Measurements from ENCODE around the gene CNN2.

The CNN2 gene

DNA sequence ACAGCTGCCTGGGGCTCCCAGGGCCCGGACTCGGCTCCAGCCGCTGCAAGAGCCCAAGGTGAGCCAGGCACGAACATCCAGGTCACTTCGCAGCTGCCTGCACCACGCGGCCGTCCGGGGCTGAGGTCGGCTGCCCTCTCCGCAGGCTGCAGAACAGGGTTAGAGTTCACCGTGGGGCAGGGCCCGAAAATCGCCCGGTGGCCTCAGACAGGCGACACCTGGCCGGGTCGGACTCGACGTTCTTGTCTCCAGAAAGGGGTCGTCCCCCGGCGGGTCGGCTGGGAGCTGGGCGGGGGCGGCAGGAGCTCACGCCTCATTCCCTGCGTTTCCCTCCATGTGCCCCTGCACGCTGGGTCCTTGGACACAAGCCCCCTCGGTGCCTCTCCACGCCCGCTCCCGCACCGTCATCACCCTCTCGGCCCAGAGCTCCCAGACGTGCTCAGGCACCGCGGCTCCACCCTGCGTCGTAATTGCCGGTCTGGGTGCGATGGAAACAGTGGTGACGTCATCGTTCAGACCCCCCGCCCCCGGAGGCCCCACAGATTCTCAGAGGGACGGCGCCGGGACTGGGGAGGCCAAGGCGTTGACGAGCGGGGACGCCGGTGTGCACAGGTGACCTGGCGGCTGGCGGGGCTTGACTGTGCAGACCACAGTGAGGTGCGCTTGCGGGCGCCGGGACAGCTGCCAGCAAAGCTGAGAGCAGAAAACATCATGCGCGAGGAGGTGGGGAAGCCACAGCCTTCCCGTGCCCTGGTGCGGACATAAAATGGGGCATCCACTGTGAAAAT, 30.2 kb upstream of the CNN2 start:
- peak; percentile 85 for DNase-seq

DNA sequence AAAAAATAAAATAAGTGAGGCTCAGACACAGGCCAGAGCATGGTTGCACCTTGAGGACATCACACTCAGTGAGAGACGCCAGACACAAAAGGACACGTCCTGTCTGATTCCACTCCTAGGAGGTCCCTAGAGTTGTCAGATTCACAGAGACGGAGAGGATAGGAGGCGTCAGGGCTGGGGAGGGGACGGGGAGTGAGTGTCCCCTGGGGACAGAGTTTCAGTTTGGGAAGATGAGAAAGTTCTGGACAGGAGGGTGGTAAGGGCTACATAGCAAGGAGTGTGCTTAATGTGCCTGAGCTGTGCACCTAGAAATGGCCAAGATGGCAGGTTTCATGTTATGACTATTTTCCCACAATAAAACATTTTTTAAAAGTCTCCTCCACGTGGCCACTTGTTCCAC, 28.3 kb upstream of the CNN2 start:
- no peak for DNase-seq

DNA sequence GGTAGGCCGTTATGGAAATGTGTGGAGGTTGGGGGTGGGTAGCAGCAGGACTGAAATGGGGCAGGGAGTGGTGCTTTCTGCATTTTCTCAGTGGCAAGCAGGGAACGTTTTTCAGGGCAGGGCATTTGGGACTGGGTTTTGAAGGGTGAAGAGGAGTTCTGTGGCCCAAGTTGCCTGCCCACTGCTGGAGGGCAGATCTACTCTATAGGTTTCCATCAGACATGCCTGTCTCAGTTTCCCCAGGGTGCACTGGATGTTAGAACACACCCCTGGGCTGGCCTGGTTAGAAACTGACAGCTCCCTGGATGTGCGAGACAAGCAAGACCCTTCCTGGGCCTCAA, 27.1 kb upstream of the CNN2 start:
- no peak for DNase-seq

DNA sequence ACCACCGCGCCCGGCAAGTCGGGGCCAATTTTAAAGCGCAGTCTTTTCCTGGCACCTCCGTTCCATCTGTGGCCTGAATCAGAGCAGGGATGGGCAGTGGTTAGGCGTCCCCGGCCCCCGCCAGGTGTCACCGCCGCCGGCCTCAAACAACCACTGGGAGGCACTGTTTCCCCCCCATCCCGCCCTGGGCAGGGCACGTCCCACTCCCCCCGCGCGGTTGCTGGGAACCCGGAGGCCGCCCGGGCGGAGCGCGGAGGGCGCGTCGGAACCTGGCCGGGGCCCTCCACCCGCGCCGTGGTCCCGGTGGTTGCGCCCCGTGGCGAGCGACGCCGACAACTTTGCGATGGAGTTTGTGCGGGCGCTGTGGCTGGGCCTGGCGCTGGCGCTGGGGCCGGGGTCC, 26.3 kb upstream of the CNN2 start, which contains the start of gene GRIN3B:
TSS of gene GRIN3B (plus strand) at position 325 of the 400 bp plus-strand sequence. CDS start at position 344, 19 bp downstream.
- peak; percentile 71 for DNase-seq

DNA sequence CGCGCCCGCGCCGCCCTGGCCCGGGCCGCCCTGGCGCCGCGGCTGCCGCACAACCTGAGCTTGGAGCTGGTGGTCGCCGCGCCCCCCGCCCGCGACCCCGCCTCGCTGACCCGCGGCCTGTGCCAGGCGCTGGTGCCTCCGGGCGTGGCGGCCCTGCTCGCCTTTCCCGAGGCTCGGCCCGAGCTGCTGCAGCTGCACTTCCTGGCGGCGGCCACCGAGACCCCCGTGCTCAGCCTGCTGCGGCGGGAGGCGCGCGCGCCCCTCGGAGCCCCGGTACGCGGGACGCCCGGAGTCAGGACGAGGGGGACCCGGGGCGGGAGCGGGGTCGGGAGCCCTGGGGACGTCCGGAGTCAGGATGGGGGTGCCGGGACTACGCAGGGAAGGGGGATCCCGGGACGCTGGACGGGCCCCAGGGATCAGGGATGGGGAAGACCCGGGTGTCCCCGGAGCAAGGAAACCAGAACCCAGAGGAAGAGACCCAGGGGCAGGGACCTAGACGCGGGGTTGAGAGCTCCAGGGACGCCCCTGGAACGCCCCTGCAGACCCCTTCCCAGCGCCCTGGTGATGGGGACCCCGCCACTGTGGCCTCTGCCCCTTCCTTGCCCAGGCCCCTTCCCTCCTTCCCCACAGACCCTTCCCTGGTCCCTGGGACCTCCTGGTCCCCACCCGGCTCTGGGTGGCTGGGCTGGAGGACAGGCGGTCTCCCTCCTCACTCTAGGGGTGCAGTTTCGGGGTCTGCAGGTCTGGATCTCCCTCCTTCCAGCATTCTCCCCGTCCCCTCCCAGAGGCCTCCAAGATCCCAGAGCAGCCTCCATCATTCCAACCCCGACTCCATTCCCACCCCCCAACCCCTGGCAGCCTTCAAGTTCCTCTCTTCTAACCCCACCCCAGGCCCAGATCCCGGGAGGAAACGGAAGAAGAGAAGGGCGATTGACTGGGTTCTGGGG, 25.5 kb upstream of the CNN2 start:
- DNase-seq: no peak

DNA sequence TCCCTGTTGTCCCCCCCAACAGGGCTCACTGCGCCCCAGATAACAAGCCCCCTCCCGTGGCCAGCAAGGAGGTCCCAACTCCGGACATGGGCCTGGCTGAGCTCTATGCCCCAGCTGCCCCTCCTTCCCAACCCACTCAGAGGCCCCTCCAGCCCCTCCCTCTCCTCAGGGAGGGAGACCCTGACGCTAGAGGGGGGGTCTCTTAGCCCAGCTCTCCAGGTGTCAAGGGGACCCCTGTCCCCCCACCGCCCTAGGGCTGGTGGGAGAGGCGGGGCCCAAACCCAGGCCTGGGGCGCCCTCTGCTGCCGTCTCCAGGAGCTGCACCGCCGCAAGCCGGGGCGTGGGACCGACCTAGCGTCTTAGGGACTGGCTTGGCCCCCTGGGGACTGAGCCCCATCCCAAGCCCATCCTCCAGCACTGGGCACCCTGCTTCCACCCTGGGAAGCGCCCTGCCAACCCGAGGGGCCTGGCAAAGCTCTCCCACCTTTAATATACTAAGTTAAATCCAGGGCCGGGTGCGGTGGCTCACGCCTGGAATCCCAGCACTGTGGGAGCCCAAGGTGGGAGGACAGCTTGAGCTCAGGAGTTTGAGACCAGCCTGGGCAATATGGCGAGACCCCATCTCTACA, 24.8 kb upstream of the CNN2 start:
- DNase-seq: peak; percentile 71

DNA sequence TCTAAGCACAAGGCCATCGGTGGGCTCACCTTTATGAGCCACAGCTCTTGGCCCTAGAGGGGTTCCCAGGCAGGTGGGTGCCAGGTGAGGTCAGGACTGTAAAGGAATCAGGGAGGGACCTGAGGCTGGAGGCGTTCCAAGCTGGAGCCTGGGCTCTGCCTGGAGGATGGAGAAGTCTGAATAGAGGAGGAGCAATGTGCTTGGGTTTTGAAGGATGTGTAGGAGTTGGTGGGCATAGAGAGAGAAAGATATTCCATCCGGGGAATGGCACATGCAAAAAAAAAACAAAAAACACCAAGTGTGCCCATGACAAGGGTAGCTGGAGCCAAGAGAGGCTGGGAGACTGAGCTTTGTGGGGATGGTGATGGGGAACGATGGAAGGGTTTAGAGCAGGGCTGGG, 23.8 kb upstream of the CNN2 start:
- no peak for DNase-seq

DNA sequence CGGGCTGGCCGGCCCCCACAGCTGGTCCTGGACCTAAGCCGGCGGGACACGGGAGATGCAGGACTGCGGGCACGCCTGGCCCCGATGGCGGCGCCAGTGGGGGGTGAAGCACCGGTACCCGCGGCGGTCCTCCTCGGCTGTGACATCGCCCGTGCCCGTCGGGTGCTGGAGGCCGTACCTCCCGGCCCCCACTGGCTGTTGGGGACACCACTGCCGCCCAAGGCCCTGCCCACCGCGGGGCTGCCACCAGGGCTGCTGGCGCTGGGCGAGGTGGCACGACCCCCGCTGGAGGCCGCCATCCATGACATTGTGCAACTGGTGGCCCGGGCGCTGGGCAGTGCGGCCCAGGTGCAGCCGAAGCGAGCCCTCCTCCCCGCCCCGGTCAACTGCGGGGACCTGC, 23.1 kb upstream of the CNN2 start:
- no peak for DNase-seq

DNA sequence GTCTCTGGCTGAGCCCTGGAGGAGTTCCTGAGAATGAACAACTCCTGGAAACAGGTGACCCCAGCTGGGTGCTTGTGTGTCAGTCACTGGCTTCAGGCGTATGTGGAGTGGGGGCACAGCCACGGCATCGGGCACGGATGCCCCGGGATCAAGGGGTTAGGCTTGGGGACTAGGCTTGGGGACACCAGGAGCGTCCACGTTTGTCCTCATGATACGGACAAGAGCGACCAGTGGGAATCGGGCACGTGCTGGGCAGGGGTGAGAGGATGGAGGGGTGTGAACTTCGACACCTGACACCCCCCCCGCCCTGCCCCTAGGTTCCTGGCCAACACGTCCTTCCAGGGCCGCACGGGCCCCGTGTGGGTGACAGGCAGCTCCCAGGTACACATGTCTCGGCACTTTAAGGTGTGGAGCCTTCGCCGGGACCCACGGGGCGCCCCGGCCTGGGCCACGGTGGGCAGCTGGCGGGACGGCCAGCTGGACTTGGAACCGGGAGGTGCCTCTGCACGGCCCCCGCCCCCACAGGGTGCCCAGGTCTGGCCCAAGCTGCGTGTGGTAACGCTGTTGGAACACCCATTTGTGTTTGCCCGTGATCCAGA, 22.1 kb upstream of the CNN2 start:
- no peak for DNase-seq

DNA sequence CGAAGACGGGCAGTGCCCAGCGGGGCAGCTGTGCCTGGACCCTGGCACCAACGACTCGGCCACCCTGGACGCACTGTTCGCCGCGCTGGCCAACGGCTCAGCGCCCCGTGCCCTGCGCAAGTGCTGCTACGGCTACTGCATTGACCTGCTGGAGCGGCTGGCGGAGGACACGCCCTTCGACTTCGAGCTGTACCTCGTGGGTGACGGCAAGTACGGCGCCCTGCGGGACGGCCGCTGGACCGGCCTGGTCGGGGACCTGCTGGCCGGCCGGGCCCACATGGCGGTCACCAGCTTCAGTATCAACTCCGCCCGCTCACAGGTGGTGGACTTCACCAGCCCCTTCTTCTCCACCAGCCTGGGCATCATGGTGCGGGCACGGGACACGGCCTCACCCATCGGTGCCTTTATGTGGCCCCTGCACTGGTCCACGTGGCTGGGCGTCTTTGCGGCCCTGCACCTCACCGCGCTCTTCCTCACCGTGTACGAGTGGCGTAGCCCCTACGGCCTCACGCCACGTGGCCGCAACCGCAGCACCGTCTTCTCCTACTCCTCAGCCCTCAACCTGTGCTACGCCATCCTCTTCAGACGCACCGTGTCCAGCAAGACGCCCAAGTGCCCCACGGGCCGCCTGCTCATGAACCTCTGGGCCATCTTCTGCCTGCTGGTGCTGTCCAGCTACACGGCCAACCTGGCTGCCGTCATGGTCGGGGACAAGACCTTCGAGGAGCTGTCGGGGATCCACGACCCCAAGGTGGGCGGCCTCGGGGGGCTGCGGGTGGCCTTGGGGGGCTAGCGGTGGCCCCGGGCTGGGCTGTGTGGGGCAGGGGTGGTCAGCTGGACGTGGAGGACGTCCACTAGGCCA, 21.4 kb upstream of the CNN2 start:
- DNase-seq: no peak

DNA sequence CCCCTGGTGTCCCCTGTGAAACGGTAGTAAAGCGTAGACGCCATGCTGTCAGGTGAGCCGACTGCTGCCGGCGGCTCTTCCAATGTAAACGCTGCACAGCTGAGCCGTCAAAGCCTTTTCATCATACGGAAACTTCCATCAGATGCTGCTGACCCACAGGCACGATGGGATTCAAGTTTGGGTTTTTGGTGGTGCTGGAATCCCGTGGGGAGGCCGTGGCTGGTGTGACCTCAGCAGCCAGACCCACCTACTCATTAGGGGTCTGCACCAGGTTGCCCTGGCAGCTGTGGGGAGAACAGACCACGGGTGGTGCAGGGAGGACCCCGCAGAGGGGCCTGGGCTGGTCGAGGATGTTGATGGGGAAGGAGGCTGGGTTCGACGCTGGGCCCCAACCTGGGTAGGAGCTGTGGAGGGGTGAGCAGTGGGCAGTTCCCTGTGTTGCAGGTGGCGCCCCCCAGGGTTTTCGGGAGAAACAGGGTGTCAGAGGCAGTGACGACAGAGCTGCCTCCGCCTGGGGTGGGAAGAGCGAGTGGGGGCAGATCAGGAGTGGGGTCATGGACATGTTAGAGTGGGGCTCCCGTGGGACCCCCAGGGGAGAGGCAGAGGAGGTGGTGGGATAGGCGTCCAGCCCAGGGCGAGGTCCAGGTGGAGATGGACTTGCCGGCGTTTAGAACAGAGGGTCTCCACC, 19.6 kb upstream of the CNN2 start:
- no peak for DNase-seq

DNA sequence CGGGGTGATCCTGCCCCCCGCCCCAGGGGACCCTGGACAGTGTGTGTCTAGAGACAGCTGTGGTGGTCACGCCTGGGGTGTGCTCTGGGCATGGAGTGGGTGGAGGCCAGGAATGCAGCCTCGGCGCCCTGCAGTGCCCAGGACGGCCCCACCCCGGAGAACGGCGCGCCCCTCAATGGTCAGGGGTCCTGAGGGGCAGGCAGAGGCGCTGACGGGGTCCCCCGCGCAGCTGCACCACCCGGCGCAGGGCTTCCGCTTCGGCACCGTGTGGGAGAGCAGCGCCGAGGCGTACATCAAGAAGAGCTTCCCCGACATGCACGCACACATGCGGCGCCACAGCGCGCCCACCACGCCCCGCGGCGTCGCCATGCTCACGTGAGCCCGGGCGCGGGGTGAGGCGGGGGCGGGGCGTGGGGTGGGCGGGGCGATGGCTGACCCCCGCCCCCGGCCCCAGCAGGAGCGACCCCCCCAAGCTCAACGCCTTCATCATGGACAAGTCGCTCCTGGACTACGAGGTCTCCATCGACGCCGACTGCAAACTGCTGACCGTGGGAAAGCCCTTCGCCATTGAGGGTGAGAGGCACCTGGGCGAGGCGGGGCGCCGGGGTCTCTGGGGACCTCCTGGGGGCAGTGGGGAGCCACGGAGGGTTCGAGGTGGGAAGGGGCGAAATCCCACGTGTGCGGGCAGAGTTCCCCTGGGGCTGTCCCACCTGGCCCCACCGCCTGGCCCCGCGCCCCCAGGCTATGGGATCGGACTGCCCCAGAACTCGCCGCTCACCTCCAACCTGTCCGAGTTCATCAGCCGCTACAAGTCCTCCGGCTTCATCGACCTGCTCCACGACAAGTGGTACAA, 18.8 kb upstream of the CNN2 start:
- no peak for DNase-seq

DNA sequence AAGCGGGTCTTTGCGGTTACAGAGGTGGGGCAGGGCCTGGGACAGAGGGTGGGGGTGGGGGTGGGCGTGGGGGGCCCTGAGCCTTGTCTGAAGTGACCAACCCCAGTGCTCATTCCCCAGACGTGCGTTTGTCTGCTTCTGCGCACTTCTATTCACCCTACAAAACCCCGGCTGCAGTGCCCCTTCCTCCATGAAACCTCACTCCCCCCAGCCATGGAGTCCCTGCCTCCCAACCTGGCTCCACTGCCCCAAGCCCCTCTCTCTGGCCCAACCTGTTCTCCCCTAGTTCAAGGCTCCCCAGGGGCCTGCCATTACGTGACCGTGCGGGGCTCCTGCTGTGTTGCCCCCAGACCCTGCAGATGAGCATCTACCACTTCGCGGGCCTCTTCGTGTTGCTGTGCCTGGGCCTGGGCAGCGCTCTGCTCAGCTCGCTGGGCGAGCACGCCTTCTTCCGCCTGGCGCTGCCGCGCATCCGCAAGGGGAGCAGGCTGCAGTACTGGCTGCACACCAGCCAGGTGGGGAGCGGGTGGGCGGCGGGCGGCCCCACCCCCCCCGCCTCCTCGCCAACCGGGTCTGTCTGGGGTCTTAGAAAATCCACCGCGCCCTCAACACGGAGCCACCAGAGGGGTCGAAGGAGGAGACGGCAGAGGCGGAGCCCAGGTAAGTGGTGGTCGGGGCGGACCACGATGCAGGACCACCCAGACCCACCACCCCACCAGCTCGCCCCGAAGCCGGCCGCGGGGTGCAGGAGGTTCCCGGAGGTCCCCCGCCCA, 18.0 kb upstream of the CNN2 start:
- DNase-seq: no peak

DNA sequence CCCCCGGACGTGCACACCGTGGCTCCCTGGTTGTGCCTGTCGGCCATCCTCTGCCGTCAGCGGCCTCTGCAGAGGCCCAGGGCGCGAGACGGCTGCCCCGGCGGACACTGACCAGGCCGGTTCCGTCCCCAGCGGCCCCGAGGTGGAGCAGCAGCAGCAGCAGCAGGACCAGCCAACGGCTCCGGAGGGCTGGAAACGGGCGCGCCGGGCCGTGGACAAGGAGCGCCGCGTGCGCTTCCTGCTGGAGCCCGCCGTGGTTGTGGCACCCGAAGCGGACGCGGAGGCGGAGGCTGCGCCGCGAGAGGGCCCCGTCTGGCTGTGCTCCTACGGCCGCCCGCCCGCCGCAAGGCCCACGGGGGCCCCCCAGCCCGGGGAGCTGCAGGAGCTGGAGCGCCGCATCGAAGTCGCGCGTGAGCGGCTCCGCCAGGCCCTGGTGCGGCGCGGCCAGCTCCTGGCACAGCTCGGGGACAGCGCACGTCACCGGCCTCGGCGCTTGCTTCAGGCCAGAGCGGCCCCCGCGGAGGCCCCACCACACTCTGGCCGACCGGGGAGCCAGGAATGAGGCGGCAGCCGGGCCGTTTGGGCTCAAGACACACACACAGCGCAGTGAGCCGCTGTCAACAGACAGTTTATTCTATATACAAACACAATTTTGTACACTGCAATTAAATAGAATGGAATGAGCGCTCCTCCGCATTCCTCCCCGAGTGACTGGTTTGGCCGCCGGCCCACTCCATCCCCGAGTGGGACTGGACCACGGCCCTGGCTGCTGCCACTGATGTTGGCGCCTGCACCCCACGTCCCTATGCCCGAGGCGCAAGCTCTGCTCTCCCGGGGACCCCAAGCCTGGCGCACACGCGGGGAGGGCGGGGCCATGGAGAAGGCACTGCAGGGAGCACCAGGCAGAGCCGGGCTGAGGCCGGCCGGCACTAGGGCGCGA, 17.1 kb upstream of the CNN2 start:
- no peak for DNase-seq

DNA sequence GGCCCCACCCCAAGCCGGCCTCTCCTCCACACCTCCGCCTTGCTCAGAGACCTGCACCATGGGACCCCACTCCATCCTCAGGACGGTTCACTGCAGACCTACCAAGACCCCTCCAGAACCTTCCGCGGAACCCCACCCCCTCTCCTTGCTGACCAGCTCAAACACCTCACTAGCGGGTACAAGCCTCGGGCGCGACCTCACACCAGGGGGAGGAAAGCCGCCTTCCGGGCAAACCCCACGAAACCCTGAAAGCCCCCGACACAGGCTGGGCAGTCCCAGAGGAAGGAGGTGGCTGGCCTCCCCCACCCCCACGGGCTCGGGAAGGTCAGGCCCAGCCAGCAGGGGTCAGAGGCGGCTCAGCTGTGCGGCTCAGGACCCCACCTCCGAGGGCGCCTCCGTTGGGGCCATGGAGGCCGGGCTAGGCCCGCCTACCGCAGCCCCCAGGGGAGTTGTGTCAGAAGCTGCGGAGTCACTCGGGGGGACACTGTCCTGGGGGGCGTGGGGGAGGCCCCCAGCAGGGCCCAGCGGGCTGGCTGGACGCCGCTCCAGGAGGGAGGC, 16.3 kb upstream of the CNN2 start:
- no peak for DNase-seq

DNA sequence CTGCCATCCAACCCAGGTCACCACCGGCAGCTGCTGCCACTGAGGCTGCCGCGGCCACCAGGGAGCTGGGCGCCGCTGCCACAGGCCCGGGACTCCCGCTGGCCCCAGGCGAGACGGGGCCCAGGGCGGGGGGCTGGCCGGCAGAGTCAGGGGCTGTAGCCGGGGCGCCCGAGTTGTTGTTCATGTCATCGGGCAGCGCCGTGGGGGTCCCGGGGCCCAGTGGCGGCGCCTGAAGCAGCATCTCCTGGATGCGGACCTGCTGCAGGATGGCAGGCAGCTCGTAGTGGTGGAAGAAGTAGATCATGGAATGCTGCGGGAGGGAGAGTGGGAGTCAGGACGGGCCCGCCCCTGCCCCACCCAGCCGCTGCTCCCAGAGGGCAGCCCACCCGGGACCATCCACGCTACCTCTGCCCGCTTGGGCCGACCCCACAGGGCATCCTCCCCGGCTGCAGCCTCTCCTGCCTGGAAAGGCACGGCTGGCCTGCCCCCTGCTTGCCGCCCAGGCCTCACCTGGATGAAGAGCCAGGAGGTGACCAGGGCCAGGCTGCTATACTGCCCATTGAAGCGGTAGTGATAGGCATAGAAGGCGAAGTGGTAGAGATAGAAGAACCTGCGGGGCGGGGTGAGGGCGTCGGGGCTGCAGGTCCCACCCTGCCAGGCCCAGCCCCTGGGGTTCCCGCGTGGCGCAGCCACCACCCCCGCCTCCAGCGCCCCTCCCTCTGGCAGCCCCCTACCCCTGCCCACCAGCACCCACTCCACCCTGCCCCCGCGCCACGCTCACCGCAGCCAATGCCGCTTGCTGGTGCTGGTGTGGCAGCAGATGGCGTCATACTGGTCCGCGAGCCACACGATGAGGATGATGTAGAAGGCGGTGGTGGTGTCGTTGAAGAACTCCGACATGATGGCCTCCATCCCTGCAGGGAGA, 15.6 kb upstream of the CNN2 start:
- DNase-seq: no peak

DNA sequence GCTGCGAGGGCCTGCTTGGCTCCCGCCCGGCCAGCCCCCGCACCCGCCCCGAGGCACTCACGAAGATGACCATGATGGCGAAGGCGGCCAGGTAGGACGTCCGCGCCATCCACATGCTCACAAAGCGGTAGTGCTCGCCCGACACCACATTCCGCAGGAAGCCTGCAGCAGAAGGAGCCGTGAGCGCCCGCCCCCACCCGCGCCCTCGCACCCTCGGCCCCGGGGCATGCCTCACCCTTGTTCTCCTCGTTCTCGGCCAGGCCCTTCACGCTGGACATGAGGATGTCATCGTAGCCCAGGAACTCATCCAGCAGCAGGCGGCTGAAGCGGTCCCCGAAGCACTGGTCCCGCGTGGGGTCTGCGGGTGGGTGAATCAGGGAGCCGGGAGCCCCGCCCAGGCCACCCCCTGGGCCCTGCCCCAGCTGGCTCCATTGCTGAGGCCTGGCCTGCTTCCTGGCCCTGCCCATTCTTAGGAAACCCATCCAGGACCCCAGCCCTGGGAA, 14.5 kb upstream of the CNN2 start:
- DNase-seq: no peak

Data from CD4-positive, alpha-beta T cell treated with Interleukin-12 subunit alpha and Interleukin-12 subunit beta, for 1 hour (primary cell).